Cardiac muscle cell (in vitro differentiated cells and primary cell): Measurements from ENCODE around the gene SLC9A4. TPM values are rescaled to one million over a fixed set of nuclear protein-coding genes. Genes with fewer than 3 reads are reported as not detected.

Source experiments
- DNase-seq, 2 donors: peaks; one replicate each; pipeline versions ENCODE4 v3.0.0 to v3.0.0-alpha.2; 2010 to 2017; ENCODE audit warnings: low read depth in 1 of 2, low spot score in 1 of 2
- H3K27ac ChIP-seq: fragments of 200-600 bp; sonication (generic); 2 replicates; pipeline ENCODE4 v1.5.1; 2016
- H3K27me3 ChIP-seq: fragments of 200-600 bp; sonication (generic); 2 replicates; pipeline ENCODE4 v1.6.0; 2016; ENCODE audit warnings: control low read depth
- H3K36me3 ChIP-seq: fragments of 200-600 bp; sonication (generic); 2 replicates; pipeline ENCODE4 v1.5.1; 2016; ENCODE audit warnings: control low read depth
- H3K4me1 ChIP-seq: fragments of 200-600 bp; sonication (generic); 2 replicates; pipeline ENCODE4 v1.8.1; 2017; ENCODE audit warnings: low read depth, mild to moderate bottlenecking, mixed run types
- H3K4me3 ChIP-seq: fragments of 200-600 bp; sonication (generic); 2 replicates; pipeline ENCODE4 v1.5.1; 2016; ENCODE audit warnings: mild to moderate bottlenecking
- H3K9me3 ChIP-seq: fragments of 200-600 bp; sonication (generic); 2 replicates; pipeline ENCODE4 v1.5.1; 2017; ENCODE audit warnings: low read depth, mild to moderate bottlenecking, control low read depth
- CTCF ChIP-seq: IDR thresholded peaks from 2 replicates; pipeline ENCODE4 v1.5.1; 2012; ENCODE audit warnings: low read depth, mild to moderate bottlenecking, low read length
- polyA plus RNA-seq: library from polyadenylated mRNA; unstranded; fragments of >200 nt; fragmentation: Nextera tagmentation; extraction: Ambion mirVana; gene quantifications from 2 replicates; pipeline ENCODE4 v1.2.1, GENCODE V29; 2016
- total RNA-seq: library from RNA; depleted of rRNA; stranded (reverse); fragments of >200 nt; gene quantifications from 2 replicates; pipeline ENCODE4 v1.2.3, GENCODE V29; 2016

Gene SLC9A4
- total and polyA plus RNA-seq, 2 experiments from 2014 or later: 0.17 TPM; not detected in 1

GRCh38 chr2:102487761-102488462 is 14.9 kb downstream of the SLC9A4 start:
- Histone ChIP-seq H3K36me3 (no peaks in the 10 kb centered on the region), H3K27me3 (no peaks in the 10 kb centered on the region), H3K4me3 (no peak overlapping the region), H3K4me1 (no peaks in the 10 kb centered on the region), H3K9me3 (no peaks in the 10 kb centered on the region), H3K27ac (no peak overlapping the region)
- peak in 1 of 2 donors; percentile 68 for DNase-seq
- TF ChIP-seq CTCF: no peak

- H3K27me3 ChIP-seq: no peaks in the 10 kb centered on the region
- H3K9me3 ChIP-seq: no peaks in the 10 kb centered on the region
- no peak for TF ChIP-seq CTCF
- no peaks in the 10 kb centered on the region for H3K4me1 ChIP-seq
- no peak for DNase-seq
- H3K27ac ChIP-seq: no peak overlapping the region
- H3K4me3 ChIP-seq: no peak overlapping the region
- H3K36me3 ChIP-seq: no peaks in the 10 kb centered on the region
Measured at GRCh38 chr2:102489646-102490045, 16.6 kb downstream of the SLC9A4 start.

GRCh38 chr2:102492006-102492405 is 19.0 kb downstream of the SLC9A4 start:
- no peak for TF ChIP-seq CTCF
- no peaks in the 10 kb centered on the region for H3K4me1 ChIP-seq

GRCh38 chr2:102494570-102494969 is 21.5 kb downstream of the SLC9A4 start:
- no peaks in the 10 kb centered on the region for H3K27me3 ChIP-seq
- TF ChIP-seq CTCF: no peak
- no peaks in the 10 kb centered on the region for H3K4me1 ChIP-seq
- no peak overlapping the region for H3K27ac ChIP-seq
- H3K4me3 ChIP-seq: no peak overlapping the region
- H3K9me3 ChIP-seq: no peaks in the 10 kb centered on the region
- no peaks in the 10 kb centered on the region for H3K36me3 ChIP-seq
- DNase-seq: no peak

More at GRCh38 chr2:102492006-102492405, 19.0 kb downstream of the SLC9A4 start:
- Histone ChIP-seq H3K9me3 (no peaks in the 10 kb centered on the region), H3K27me3 (no peaks in the 10 kb centered on the region), H3K27ac (no peak overlapping the region), H3K4me3 (no peak overlapping the region), H3K36me3 (no peaks in the 10 kb centered on the region)
- DNase-seq: no peak

- Histone ChIP-seq H3K27ac (no peak overlapping the region), H3K4me3 (no peak overlapping the region), H3K36me3 (no peaks in the 10 kb centered on the region), H3K9me3 (no peaks in the 10 kb centered on the region), H3K27me3 (no peaks in the 10 kb centered on the region), H3K4me1 (no peaks in the 10 kb centered on the region)
- no peak for DNase-seq
- TF ChIP-seq CTCF: no peak
Measured at GRCh38 chr2:102498414-102498813, 25.4 kb downstream of the SLC9A4 start.
